ENCODE results near the gene RAB22A. TPM values are rescaled to one million over a fixed set of nuclear protein-coding genes. Genes with fewer than 3 reads are reported as not detected.

The RAB22A gene
- polyA plus RNA-seq, 1 donor: 14.5 TPM

DNA sequence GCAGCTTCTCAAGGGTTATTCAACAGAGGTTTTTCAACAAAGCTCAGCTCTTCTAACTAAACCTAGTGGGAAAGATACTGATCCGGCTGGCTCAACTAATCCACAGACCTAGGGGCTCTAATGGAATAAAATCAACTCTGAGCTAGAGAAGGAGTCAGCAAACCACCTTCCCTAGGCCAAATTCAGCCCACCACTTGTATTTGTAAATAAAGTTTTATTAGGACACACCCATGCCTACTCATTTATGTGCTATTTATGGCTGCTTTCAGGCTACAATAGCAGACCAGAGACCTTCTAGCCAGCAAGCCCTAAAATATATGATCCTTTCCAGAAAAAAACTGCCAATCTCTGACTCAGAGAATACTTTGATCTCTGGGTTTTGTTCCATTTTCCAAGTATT, 6.0 kb upstream of the RAB22A start:
- no peak for DNase-seq (ENCODE audit: low read depth)

DNA sequence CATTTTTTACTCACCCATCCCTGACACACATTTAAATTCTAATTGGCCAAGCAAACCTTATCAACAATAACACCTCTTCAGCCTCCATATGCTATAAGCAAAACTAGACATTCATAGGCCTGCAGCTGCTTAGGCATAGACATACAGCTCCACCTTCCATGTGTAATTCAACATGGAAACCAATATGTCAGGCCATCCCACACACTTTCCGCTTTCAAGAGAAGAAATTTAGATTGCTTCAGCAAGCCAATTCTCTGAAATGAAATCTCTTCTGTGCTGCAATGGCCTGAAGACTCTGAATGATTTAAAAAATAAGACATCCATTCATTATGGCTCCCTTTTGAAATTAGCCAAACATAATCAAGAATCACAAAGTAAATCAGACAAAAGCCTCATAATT, 4.5 kb upstream of the RAB22A start:
- no peak for DNase-seq (ENCODE audit: low read depth)

- no peak for DNase-seq (ENCODE audit: low read depth)
Observed at GRCh38 chr20:58306421-58307261, 2.9 kb upstream of the RAB22A start.

GRCh38 chr20:58307270-58307669, 2.2 kb upstream of the RAB22A start:
- DNase-seq (ENCODE audit: low read depth): no peak

GRCh38 chr20:58308290-58308679, 1.2 kb upstream of the RAB22A start:
- DNase-seq (ENCODE audit: low read depth): no peak

DNA sequence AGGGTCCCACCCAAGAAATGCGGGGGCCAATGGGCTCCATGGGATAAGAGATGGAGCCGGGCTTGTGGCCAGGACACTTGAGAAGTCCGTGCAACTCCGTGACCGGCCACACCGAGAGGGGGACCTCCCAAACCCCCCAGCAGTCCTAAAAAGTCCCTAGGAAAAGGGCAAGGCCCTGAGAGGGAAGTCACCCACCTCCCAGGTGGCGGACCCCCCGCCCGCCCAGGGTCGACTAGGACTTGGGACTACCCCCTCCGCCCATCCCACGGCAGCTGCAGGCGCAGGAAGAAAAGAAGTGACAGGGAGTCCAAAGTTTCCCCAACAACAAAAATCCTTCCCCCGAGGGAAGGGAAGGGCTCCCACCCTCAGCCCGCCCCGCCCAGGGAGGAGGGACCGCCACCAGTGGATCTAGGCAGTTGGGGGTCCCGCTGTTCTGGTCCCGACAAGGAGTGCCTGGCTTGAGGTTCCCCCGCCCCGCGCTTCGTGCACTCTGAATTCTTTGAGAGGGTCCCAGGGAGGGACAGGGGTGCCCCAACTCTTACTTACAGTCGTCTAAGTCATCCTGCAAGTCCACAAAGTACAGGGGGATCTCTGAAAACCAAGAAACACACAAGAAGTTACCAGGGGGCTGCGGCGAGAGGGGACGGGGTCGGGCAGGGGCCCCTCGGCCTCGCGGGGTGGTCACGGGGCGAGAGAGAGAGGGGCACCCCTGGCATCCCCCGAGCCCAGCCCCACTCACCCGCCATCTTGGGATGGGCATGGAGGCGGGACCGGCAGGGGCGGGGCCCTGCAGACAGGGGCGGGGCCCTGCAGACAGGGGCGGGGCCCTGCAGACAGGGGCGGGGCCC, 611 bp upstream of the RAB22A start:
- DNase-seq (ENCODE audit: low read depth): no peak

DNA sequence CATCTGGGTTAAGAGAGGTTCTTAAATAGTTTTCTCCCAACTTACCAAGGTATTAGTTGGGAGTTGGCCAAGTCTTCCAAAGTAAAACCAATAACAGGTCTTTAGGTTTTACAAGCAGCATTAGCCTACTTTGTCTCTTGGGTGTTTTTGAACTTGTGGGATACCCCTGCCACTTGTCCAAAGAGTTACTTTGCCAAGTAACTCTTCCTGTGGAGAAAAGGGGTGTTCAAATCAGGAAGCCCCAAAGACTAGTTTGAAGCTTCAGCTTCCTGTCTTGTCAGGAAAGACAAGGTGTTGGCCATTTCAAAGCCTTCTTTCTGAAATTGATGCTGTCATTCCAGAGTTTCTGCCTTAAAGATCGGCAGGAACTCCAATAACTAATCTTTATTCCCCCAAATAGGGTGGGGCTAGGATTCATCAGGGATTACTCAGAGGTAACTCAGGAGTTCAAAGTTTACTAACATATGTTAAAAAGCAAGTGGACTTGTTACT, 822 bp downstream of the RAB22A start:
- no peak for DNase-seq (ENCODE audit: low read depth)

GRCh38 chr20:58312836-58313235, 3.3 kb downstream of the RAB22A start:
- DNase-seq (ENCODE audit: low read depth): no peak

DNA sequence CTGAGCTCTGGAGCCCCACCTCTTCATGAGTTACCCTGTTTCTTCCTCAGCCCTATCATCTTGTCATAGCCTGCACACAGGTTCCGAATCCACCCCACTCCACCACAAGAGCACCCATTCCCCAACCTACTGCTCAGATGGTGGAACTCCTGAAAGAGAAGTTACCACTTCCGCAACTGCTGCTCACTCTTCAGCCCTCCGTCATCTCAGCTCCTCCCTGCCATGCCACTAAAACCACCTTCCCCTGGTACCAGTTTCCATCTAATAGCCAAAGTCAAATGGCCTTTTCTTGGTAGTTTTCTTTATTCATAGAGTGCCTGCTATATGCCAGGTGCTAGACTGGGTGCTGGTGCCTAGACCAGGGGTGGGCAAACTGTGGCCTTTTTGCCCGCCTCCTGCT, 3.9 kb downstream of the RAB22A start:
- no peak for DNase-seq (ENCODE audit: low read depth)

- no peak for DNase-seq (ENCODE audit: low read depth)
Observed at GRCh38 chr20:58321205-58321604, 11.7 kb downstream of the RAB22A start.

DNA sequence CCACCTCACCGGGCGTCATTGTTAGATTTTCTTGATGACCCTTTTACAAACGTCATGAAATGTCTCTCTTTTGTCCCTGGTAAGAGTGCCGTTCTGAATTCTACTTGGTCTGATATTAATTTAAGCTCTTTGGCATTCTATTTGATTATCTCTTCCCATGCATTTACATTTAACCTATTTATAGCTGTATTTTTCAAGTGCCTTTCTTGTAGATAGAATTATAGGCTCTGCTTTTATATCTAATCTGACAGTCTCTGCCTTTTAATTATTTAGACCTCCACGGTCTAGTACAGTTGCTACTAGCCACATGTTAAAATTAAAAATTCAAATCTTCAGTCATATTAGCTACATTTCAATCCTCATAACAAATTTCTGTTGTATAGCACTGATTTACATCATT, 12.6 kb downstream of the RAB22A start:
- DNase-seq (ENCODE audit: low read depth): no peak

DNA sequence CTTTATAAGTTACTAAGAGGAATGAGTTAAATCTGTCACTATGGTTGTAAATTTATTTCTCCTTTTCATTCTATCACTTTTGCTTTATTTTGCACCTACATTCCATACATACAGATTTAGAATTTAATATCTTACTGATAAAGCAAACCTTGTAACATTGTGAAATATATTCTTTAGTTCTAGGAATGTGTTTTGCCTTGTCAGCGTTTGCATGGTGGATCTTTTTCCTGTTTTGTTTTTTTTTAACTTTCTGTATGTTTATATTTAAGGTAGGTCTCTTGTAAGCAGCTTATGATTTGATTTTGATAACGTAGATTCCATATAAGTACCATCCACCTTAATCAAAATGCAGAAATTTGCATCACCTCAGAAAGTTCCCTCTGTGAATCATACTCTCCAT, 16.4 kb downstream of the RAB22A start:
- no peak for DNase-seq (ENCODE audit: low read depth)

- no peak for DNase-seq (ENCODE audit: low read depth)
Observed at GRCh38 chr20:58327211-58327610, 17.7 kb downstream of the RAB22A start.

- DNase-seq (ENCODE audit: low read depth): no peak
Observed at GRCh38 chr20:58328836-58329235, 19.3 kb downstream of the RAB22A start.

- no peak for DNase-seq (ENCODE audit: low read depth)
Observed at GRCh38 chr20:58329711-58330110, 20.2 kb downstream of the RAB22A start.

- DNase-seq (ENCODE audit: low read depth): no peak
Observed at GRCh38 chr20:58330249-58330648, 20.7 kb downstream of the RAB22A start.

GRCh38 chr20:58330687-58331086, 21.2 kb downstream of the RAB22A start:
- DNase-seq (ENCODE audit: low read depth): peak; percentile 66

GRCh38 chr20:58331961-58332551, 22.5 kb downstream of the RAB22A start:
- no peak for DNase-seq (ENCODE audit: low read depth)

DNA sequence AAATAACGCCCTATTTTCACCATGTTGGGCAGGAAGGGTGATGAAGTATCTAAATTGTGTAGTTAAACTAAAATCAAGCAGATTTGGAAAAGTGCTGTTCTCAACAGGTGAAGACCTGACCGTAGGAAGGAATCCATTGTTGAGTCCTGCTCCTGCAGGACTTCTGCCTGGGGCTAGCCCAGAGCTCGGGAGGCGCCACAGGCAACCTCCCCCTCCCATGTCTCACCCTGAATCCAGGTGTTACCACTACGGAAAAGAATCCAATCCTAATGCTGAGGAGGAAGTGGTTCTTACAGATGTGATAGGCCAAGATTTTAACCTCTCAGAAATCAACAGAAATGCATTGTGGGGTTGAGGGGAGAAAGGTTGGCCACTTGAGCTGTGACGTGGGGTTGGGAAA, 30.2 kb downstream of the RAB22A start:
- no peak for DNase-seq (ENCODE audit: low read depth)

DNA sequence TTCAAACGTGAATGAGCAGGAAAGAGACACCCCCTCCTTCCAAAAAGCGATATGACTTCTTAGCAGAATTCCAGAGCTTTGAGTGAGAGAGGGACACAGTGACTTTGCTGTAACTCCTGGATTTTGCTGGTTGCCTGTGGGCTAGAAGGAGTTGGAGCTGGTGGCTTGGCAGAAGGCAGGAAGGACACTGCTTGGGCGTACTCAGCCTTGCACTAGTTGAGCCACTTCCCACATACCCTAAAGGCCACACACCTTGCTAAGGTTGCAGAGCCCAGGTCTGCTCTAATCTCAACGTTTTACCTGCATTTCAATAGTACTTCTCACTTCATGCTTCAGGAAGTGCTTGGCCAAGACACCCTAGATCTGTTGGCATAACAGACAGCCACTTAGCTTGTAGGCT, 30.6 kb downstream of the RAB22A start:
- no peak for DNase-seq (ENCODE audit: low read depth)

DNA sequence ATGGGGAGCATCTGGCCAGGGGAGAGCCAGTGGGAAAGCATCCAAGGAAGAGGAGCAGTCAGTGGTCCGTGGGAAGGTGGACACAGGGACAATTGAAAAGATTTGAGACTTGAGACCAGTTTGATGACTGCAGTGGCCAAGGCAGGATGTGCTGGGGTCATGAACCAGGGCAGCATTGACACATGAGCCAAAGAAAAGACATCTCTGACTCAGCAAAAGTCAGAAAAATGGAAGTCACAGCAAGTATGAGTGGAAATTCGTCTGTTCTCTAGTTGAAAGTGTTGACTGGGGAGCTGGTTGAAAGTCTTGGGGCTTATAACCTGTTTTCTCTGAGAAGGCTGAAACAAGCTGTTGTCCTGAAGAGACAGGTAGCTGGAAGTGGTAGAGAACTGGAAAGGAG, 31.3 kb downstream of the RAB22A start:
- no peak for DNase-seq (ENCODE audit: low read depth)

Data from forelimb muscle (tissue), 1 donor.